CD4-positive, alpha-beta T cell (primary cell): ENCODE results near the gene SOS2. TPM values are rescaled to one million over a fixed set of nuclear protein-coding genes. Genes with fewer than 3 reads are reported as not detected.
"Not testable (repeated sequence)": the region's sequence is repeated elsewhere in the genome, so short reads cannot be mapped to it uniquely, and the experiment has no call there.

ENCODE experiments used
- ATAC-seq: fragments of 200-7000 bp; cut with Tn5 transposase; one replicate; pipeline ENCODE4 v1.10.0; 2022; ENCODE audit warnings: mild to moderate bottlenecking; ENCODE audit not compliant: poor library complexity
- CTCF ChIA-PET: fragments of 350-600 bp; sonication (Branson Sonifier 250); formaldehyde crosslinking; loops from one replicate; lab custom pipeline; 2021; ENCODE audit warnings: antibody characterized with exemption, inconsistent platforms; lab: Charles Lee
- POLR2A ChIA-PET: fragments of 350-600 bp; sonication (Branson Sonifier 250); formaldehyde crosslinking; loops from one replicate; lab custom pipeline; 2021; ENCODE audit warnings: antibody characterized with exemption, inconsistent platforms; lab: Charles Lee
- DNase-seq, 14 experiments: peaks; one replicate each; pipeline ENCODE4 v3.0.0-alpha.2; 2013 to 2020; ENCODE audit warnings: mixed read lengths in 2 of 14
- H3K27ac ChIP-seq, 2 donors: one replicate each; pipeline versions ENCODE4 v1.5.1 to v1.7.0; 2013; ENCODE audit warnings: low read length in 2 of 2, low read depth in 1 of 2, mild to moderate bottlenecking in 1 of 2
- H3K27me3 ChIP-seq, 2 experiments: 1 replicate in 1 of 2; 2 replicates in 1 of 2; pipeline versions ENCODE4 v1.6.1 to v1.7.0; 2013; ENCODE audit warnings: low read length in 2 of 2, control low read depth in 1 of 2, mild to moderate bottlenecking in 1 of 2, moderate library complexity in 1 of 2; ENCODE audit not compliant: insufficient read depth in 2 of 2, control insufficient read depth in 1 of 2
- H3K36me3 ChIP-seq: one replicate; pipeline ENCODE4 v1.6.1; 2013; ENCODE audit warnings: low read length, control low read depth; ENCODE audit not compliant: insufficient read depth
- H3K4me1 ChIP-seq: one replicate; pipeline ENCODE4 v1.6.1; 2013; ENCODE audit warnings: low read length, control low read depth; ENCODE audit not compliant: insufficient read depth
- H3K4me3 ChIP-seq: one replicate; pipeline ENCODE4 v1.5.1; 2013; ENCODE audit warnings: mild to moderate bottlenecking, low read length, moderate library complexity
- H3K9me3 ChIP-seq, 2 experiments: 1 replicate in 1 of 2; 2 replicates in 1 of 2; pipeline versions ENCODE4 v1.6.1 to v1.7.0; 2013; ENCODE audit warnings: low read length in 2 of 2, mild to moderate bottlenecking in 2 of 2, control low read depth in 1 of 2, moderate library complexity in 1 of 2; ENCODE audit not compliant: control insufficient read depth in 1 of 2, insufficient read depth in 1 of 2
- H3K27ac Mint-ChIP-seq: one replicate; pipeline ENCODE4 v1.8.0; 2020; ENCODE audit warnings: mixed read lengths
- H3K27me3 Mint-ChIP-seq: one replicate; pipeline ENCODE4 v1.8.0; 2021; ENCODE audit warnings: mixed read lengths
- H3K36me3 Mint-ChIP-seq: one replicate; pipeline ENCODE4 v1.8.0; 2021; ENCODE audit warnings: low read depth, mixed read lengths
- H3K4me1 Mint-ChIP-seq: one replicate; pipeline ENCODE4 v1.8.0; 2021; ENCODE audit warnings: low read depth, mixed read lengths
- H3K4me3 Mint-ChIP-seq: one replicate; pipeline ENCODE4 v1.8.0; 2020; ENCODE audit warnings: mild to moderate bottlenecking, mixed read lengths
- H3K9me3 Mint-ChIP-seq: one replicate; pipeline ENCODE4 v1.8.0; 2020; ENCODE audit warnings: mixed read lengths
- CTCF ChIP-seq: fragments of 200-600 bp; IDR thresholded peaks from one replicate; pipeline ENCODE4 v1.8.0; 2022; ENCODE audit warnings: antibody characterized with exemption, mild to moderate bottlenecking
- intact Hi-C, 2 experiments: fragments of 100-400 bp; cut with DNase I in 1 of 2; cut with micrococcal nuclease in 1 of 2; formaldehyde crosslinking; loops; one replicate each; pipeline versions ENCODE4 v1.15.1 to v1.9.0; 2023 to 2025; cut with DNase I, micrococcal nuclease
- total RNA-seq, 174 experiments: library from RNA in 2 of 174; stranded (reverse) in 2 of 174; gene quantifications; one replicate each; pipeline ENCODE4 v1.2.3 and lab custom pipeline; 2021 to 2026

The SOS2 gene
- total RNA-seq, 2 experiments from 2014 or later = 53.8 to 56.7 TPM

GRCh38 chr14:50173891-50174290 is 57.5 kb downstream of the SOS2 start:
- ChIA-PET CTCF (no interaction called here), POLR2A (no interaction called here)
- TF ChIP-seq CTCF = no peak
- no peaks in the 10 kb centered on the region for H3K4me1 ChIP-seq
- no peak overlapping the region for H3K27ac Mint-ChIP-seq
- no peak overlapping the region for H3K4me3 ChIP-seq
- H3K4me1 Mint-ChIP-seq = no peaks in the 10 kb centered on the region
- no peaks in the 10 kb centered on the region for H3K9me3 Mint-ChIP-seq
- no peak overlapping the region for H3K27ac ChIP-seq
- intact Hi-C loops = no loop called here
- no peaks in the 10 kb centered on the region for H3K27me3 Mint-ChIP-seq
- no peak overlapping the region for H3K4me3 Mint-ChIP-seq
- H3K36me3 Mint-ChIP-seq = peaks cover 40% of the 10 kb centered on the region
- H3K9me3 ChIP-seq = no peaks in the 10 kb centered on the region
- no peak for ATAC-seq
- DNase-seq = no peak
- H3K36me3 ChIP-seq = peaks cover 11% of the 10 kb centered on the region
- H3K27me3 ChIP-seq = no peaks in the 10 kb centered on the region

- ChIA-PET CTCF (no interaction called here), POLR2A (no interaction called here)
- H3K4me3 ChIP-seq = no peak overlapping the region
- H3K27me3 ChIP-seq = no peaks in the 10 kb centered on the region
- H3K36me3 ChIP-seq = no peaks in the 10 kb centered on the region
- intact Hi-C loops = no loop called here
- no peak for TF ChIP-seq CTCF
- no peaks in the 10 kb centered on the region for H3K9me3 ChIP-seq
- ATAC-seq = no peak
- Mint-ChIP-seq H3K9me3 (no peaks in the 10 kb centered on the region), H3K4me1 (no peaks in the 10 kb centered on the region), H3K4me3 (no peak overlapping the region), H3K27ac (no peak overlapping the region), H3K36me3 (peaks cover 22% of the 10 kb centered on the region), H3K27me3 (no peaks in the 10 kb centered on the region)
- DNase-seq = no peak
- H3K4me1 ChIP-seq = no peaks in the 10 kb centered on the region
- H3K27ac ChIP-seq = no peak overlapping the region
Observed at GRCh38 chr14:50171895-50172294, 59.5 kb downstream of the SOS2 start.

GRCh38 chr14:50167381-50167780 is 64.0 kb downstream of the SOS2 start:
- H3K4me3 Mint-ChIP-seq, H3K27me3 ChIP-seq, H3K27ac ChIP-seq, H3K27ac Mint-ChIP-seq, H3K27me3 Mint-ChIP-seq, ATAC-seq, H3K9me3 Mint-ChIP-seq, H3K4me3 ChIP-seq, intact Hi-C loops, H3K4me1 ChIP-seq, POLR2A ChIA-PET, H3K9me3 ChIP-seq, H3K4me1 Mint-ChIP-seq, H3K36me3 ChIP-seq, DNase-seq: not testable (repeated sequence)
- H3K36me3 Mint-ChIP-seq = peaks cover 24% of the 10 kb centered on the region
- CTCF ChIA-PET = interaction anchor here (0.9 kb wide), 1 partner anchor 10 kb away, joined by 3 read pairs; no protein-coding TSS in a partner anchor

GRCh38 chr14:50156111-50156510 is 75.3 kb downstream of the SOS2 start:
- Mint-ChIP-seq H3K27me3 (no peaks in the 10 kb centered on the region), H3K4me3 (no peak overlapping the region), H3K27ac (no peak overlapping the region), H3K9me3 (no peaks in the 10 kb centered on the region), H3K36me3 (peaks cover 56% of the 10 kb centered on the region), H3K4me1 (no peaks in the 10 kb centered on the region)
- H3K4me1 ChIP-seq = no peaks in the 10 kb centered on the region
- ChIA-PET CTCF (no interaction called here), POLR2A (no interaction called here)
- TF ChIP-seq CTCF = no peak
- DNase-seq (no peak), ATAC-seq (no peak)
- H3K36me3 ChIP-seq = peaks cover 27% of the 10 kb centered on the region
- H3K4me3 ChIP-seq = no peak overlapping the region
- no peaks in the 10 kb centered on the region for H3K27me3 ChIP-seq
- no peaks in the 10 kb centered on the region for H3K9me3 ChIP-seq
- intact Hi-C loops = no loop called here
- H3K27ac ChIP-seq = no peak overlapping the region
